NCI-H526 treated with DMSO at 0.1 percent for 48 hours (cell line): ENCODE results near the gene PPP1R26.

Experiments
- DNase-seq: peaks from one replicate; lab custom pipeline; 2025; lab: John Stamatoyannopoulos, UW

Gene PPP1R26

GRCh38 chr9:135461936-135462335 lies 17.6 kb upstream of the PPP1R26 start:
- no peak for DNase-seq

GRCh38 chr9:135463140-135463539 lies 16.4 kb upstream of the PPP1R26 start:
- no peak for DNase-seq

- DNase-seq = no peak
These were observed 15.4 kb upstream of the PPP1R26 start for GRCh38 chr9:135464181-135464580.

- no peak for DNase-seq
These were observed 10.6 kb upstream of the PPP1R26 start for GRCh38 chr9:135468854-135469521.

DNA sequence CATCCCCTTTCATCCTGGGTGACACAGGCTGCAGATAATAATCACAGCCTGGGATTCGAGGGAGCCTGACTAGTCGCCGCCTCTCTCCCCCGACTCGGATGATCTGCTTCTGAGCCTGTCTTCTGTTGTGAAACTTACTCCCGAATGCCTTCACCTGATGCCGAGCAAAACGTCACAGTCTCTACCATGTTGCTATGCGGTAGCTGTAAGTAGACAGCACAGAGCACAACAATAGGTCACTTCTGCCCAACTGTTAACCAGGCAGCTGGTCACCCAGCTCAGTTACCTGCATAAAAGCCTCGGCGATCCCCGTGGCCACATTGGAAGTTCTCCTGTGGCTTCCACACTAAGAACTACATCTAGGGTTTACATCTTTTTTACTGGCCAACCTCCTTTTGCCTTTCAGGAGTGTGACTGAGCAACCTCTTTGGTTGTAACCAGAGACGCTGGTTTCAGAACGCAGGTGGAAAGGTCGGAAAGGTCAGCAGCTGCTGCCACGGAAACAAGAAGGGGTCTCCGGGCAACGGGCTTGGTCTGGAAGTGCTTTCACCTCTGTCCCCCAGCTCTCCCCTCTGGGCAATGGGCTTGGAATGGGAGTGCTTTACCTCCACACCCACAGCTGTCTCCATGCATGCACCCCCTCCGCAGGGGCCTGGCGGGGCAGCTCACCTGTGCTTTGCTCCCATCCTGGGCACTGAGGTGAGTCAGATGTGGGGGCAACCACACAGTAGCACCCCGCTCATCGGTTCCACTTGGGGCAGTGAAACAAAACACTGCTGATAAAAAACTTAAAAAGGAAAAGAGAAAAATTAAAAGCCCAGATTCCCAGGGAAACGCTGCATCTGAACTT lies 7.6 kb upstream of the PPP1R26 start:
- no peak for DNase-seq

- no peak for DNase-seq
These were observed 5.5 kb upstream of the PPP1R26 start for GRCh38 chr9:135473972-135474543.

GRCh38 chr9:135474915-135475314 lies 4.7 kb upstream of the PPP1R26 start:
- DNase-seq = peak; percentile 3

GRCh38 chr9:135476561-135477355 lies 2.8 kb upstream of the PPP1R26 start:
- no peak for DNase-seq

GRCh38 chr9:135478191-135478590 lies 1.4 kb upstream of the PPP1R26 start:
- no peak for DNase-seq

- no peak for DNase-seq
These were observed 633 bp upstream of the PPP1R26 start for GRCh38 chr9:135478829-135479468.

GRCh38 chr9:135480071-135480939 lies 723 bp downstream of the PPP1R26 start:
- peak; percentile 4 for DNase-seq

DNA sequence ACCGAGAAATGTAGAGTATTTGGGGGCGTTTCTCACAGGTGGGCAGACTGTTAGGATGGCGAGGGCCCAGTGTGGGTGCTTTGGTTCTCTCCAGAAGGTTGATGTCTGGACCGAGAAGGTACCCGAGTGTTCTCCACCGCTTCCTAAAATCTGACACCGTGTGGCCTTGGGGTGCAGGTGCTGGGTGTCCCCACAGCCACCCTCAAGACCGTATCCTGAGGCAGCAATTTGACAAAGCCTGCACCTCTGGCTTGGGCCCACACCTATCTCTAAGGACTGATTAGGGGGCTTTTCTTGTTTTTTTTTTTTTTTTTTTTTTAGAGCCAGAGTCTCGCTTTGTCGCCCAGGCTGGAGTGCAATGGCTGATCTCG lies 1.3 kb downstream of the PPP1R26 start:
- no peak for DNase-seq

GRCh38 chr9:135482015-135482754 lies 2.6 kb downstream of the PPP1R26 start:
- DNase-seq = no peak

DNA sequence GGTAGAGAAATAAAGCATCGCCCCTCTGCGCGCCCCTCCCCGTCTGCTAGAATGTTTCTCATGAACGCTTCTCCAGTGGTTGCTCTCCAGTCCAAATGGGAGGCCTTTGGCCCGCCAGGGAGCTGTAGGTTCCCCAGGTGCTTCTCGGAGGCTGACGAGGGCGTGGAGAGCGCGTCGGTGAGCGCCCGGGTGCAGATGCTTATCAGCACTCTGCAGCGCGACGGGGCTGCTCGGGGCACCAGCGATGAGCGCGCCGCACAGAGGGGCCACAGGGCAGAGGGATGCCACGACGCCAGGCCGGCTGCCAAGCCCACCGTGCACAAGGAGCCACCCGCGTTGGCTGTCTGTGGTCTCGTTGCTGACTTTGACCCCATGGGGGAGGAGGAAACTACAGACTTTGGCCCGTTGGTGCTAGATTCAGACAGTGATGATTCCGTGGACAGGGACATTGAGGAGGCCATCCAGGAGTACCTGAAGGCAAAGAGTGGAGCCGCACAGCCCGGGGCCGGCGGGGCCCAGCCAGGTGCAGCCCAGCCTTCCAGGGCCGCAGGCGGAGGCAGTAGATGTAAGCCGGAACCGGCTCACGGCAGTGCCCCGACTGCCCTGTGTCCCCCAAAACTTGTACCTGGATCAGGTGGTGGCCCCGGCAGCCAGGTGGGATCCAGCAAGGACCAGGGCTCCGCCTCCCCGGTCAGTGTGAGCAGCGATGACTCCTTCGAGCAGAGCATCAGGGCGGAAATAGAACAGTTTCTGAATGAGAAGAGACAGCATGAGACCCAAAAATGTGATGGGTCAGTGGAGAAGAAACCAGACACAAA lies 5.1 kb downstream of the PPP1R26 start:
- no peak for DNase-seq

DNA sequence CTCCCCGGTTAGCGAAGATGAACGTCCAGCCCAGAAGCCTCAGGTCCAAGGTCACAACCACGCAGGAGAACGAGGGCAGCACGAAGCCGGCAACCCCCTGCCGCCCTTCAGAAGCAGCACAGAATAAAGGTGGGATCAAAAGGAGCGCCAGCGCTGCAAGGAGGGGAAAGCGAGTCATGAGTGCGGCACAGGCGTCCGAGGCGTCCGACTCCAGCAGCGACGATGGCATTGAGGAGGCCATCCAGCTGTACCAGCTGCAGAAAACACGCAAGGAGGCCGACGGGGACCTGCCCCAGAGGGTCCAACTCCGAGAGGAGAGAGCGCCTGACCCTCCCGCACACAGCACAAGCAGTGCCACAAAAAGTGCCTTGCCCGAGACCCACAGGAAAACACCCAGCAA lies 5.8 kb downstream of the PPP1R26 start:
- DNase-seq = no peak

- DNase-seq = no peak
These were observed 6.2 kb downstream of the PPP1R26 start for GRCh38 chr9:135485832-135486231.

DNA sequence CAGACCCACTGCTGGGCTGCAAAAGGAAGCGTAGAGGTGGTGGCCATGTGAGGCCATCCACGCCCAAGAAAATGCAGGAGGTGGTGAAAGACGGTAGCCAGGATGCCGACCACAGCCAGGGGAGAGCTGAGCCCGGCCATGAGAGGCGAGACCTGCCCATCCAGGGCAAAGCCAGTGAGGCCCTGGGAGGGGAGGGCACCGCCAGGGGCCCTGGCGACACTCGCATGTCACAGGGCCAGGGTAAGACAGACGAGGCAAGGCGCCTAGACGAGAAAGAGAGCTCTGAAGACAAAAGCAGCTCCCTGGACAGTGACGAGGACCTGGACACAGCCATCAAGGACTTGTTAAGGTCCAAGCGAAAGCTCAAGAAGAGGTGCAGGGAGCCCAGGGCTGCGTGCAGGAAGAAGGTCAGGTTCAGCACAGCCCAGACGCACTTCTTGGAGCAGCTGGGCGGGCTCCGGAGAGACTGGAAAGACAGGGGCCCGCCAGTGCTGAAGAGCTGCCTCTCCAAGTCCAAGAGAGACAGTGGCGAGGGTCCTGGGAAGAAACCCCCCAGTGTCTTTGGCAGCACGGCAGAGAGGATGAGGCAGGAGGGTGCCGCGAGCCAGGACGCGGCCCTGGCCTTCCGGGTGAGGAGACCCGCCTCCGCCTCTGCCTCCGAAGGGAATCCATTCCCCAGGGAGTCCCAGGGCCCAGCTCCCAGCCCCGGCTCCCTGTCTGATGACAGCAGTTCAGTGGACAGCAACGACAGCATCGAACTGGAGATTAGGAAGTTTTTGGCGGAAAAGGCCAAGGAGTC lies 6.9 kb downstream of the PPP1R26 start:
- no peak for DNase-seq

DNA sequence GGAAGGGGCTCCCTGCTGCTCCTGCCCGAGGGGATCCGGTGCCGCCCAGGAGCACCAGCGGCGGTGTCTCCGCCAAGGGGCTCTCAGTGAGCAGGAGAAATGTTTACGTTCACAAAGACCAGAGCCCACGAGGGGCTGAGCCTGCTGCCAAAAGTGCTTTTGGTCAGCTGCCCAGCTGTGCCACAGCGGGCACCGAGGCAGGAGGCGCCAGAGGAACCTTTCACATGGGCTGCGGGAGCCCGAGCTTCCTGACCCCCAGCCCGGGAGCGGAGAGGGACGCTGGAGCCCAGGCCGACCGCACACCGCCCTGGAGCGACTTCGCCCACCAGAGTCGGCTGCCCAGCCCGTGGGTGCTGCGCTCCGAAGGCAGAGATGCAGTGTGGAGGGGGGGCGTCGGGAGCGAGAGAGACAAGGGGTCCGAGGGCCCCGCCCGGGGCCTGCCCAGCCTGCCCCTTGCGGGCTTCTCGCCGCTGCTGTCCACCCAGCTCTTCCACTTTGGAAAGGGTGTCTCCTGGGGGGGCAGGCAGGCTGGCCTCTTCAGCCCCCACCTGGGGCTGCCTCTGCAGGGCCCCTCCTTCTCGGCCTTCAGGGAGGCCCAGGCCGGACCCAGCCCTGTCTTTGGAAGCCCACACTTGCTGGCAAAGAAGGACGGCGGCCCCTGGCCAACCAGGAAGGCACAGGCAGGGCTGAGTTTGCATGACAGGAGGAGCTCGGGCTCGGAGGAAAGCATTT lies 7.9 kb downstream of the PPP1R26 start:
- DNase-seq = no peak
